ENCODE measurements around the gene ERICH2. TPM values are rescaled to one million over a fixed set of nuclear protein-coding genes. Genes with fewer than 3 reads are reported as not detected.

ERICH2 gene
- total and polyA plus RNA-seq, 2 of the 13 experiments (the other 11 are each of a cell fraction or from before 2014, with no cell fraction given) = not detected

DNA sequence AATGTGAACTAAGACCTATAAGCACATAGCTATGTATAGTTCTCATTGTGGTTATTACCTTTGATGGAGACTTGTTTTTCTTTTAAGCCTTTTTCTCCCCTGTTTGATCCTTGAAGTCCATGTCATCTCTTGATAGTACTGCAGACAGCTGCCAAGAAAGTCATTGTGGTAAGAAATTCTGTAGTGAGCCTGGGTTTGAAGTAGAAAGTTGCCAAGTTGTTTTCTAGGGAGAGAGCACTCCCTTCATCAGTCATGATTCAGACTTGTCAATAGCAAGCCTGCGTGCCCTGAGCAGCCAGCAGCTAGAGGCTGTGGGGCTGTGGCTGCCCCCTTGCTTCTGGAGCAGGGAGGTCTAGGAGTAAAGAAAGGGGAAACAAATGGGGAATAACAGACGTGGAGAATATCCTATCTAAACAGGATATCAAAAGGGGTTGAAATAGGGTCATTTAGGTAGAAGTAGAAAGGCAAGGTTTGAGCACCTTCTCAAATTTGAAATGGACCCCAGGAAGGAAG lies 46.7 kb upstream of the ERICH2 start (continued):
- TF ChIP-seq ZNF24 (IDR thresholded peaks at IDR 0.05) (no peak), HNRNPLL (IDR thresholded peaks at IDR 0.05; ENCODE audit: low read depth, low read length, poor library complexity, severe bottlenecking) (no peak), ETS1 (CRISPR knock-in tag; IDR thresholded peaks at IDR 0.05) (no peak), STAG1 (CRISPR knock-in tag; IDR thresholded peaks at IDR 0.05) (peak; percentile 23; the same call in 1 of the 2 replicates), NFIC (IDR thresholded peaks at IDR 0.05; ENCODE audit: low read length) (no peak), ZSCAN31 (CRISPR knock-in tag; IDR thresholded peaks at IDR 0.05; ENCODE audit: low read depth) (no peak), UBTF (CRISPR knock-in tag; IDR thresholded peaks at IDR 0.05) (no peak), TIGD3 (CRISPR knock-in tag; IDR thresholded peaks at IDR 0.05; ENCODE audit: borderline replicate concordance) (no peak), ZNF83 (CRISPR knock-in tag; IDR thresholded peaks at IDR 0.05; ENCODE audit: borderline replicate concordance) (no peak), HMGA1 (CRISPR knock-in tag; conservative IDR thresholded peaks at IDR 0.05) (no peak), CHD2 (IDR thresholded peaks at IDR 0.05; ENCODE audit: low read depth, low read length) (no peak), RBM22 (optimal IDR thresholded peaks at IDR 0.05; ENCODE audit: low read length) (peak; percentile 92), ZNF414 (CRISPR knock-in tag; IDR thresholded peaks at IDR 0.05) (no peak), ZNF382 (CRISPR knock-in tag; IDR thresholded peaks at IDR 0.05; ENCODE audit: borderline replicate concordance) (no peak), ZNF503 (CRISPR knock-in tag; IDR thresholded peaks at IDR 0.05) (no peak), MATR3 (CRISPR knock-in tag; IDR thresholded peaks at IDR 0.05) (no peak), HIVEP1 (CRISPR knock-in tag; IDR thresholded peaks at IDR 0.05) (no peak), NFRKB (IDR thresholded peaks at IDR 0.05) (no peak), ATF7 (IDR thresholded peaks at IDR 0.05) (no peak), ATF7 (CRISPR knock-in tag; IDR thresholded peaks at IDR 0.05) (no peak)
- TF ChIP-seq, protein P1, sequence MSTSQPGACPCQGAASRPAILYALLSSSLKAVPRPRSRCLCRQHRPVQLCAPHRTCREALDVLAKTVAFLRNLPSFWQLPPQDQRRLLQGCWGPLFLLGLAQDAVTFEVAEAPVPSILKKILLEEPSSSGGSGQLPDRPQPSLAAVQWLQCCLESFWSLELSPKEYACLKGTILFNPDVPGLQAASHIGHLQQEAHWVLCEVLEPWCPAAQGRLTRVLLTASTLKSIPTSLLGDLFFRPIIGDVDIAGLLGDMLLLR (CRISPR knock-in tag; IDR thresholded peaks at IDR 0.05) = no peak
